ENCODE data around the gene PSD4. TPM values are rescaled to one million over a fixed set of nuclear protein-coding genes. Genes with fewer than 3 reads are reported as not detected.

The PSD4 gene
- total RNA-seq (2021; fragmentation: NEBNext Ultra II Directional; extraction: Animal tissue kit (Norgen Biotek cat#: 25700)) (1.2 and 1.3 TPM in 2 replicates), polyA plus RNA-seq (2011; rRNA removed) (0.53 and 0.93 TPM in 2 replicates), polyA minus RNA-seq (2011; rRNA and poly(A)+ RNA removed) (0.41 and 1.4 TPM in 2 replicates)
- 0.69 TPM for polyA plus RNA-seq (2011; cell fraction: cytosol; rRNA removed)
- polyA plus RNA-seq (2011; cell fraction: nucleus; rRNA removed) = 2.1 TPM
- 0.57 to 1.2 TPM (median 0.92 TPM) in 4 replicates for polyA plus RNA-seq (2012, experiment 1 of 2)
- polyA plus RNA-seq (2012, experiment 2 of 2) = 0.73 TPM
- polyA plus RNA-seq (2013, experiment 1 of 2) = 0.71 TPM
- polyA plus RNA-seq (2013, experiment 2 of 2) = 0.50 TPM
- polyA minus RNA-seq (2011; cell fraction: cytosol; rRNA and poly(A)+ RNA removed) = not detected
- 0.70 TPM for polyA minus RNA-seq (2011; cell fraction: nucleus; rRNA and poly(A)+ RNA removed)
- long read RNA-seq, experiment 1 = 0 reads
- long read RNA-seq, experiment 2 = 0 reads

DNA sequence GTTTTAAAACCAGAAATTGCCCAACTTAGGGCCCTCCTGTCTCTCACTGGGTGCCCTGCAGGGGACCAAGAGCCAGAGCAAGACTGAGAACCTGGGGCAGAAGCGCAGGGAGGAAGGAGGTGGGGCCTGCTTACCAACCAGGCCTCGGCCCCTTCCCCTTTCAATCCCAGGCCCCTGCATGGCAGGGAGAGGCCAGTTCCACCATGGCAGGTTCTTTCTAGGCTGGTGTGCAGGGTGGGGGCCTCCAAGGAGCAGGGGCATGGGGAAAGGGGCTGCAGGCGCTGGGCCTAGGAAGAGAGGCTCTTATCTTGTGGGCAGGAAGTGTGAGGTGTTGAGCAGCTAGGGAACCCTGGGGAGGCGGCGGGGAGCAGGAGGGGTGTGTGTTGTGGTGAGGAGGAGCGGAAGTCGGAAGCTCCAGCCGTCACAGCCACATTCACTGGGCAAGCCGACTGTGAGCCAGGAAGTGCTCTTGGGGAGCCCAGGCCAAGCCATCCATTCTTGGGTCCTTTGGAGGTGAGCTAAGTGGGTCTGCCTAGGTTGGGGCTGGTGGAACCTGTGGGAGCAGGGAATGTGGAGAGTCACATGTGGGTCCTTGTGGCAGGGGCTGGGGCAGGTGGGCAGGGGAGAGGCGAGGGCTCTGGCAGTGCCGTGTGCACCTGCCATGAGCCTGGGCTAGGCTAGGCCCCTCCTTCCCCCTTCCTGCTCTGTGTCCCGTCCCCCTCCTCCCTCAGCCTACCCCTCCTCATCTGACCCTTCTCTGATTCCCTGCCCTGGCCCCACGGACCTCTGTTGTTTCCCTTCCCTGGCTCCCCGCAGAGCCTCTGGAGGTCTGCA lies at the start of gene PSD4:
Gene PSD4 (plus strand): TSS at position 430 of the 834 bp plus-strand sequence. CDS start 8,486 bp downstream, outside the sequence.
- H2BK5ac ChIP-seq (ENCODE audit: low read depth, low read length) = no peak within 1 kb of the TSS
- WGBS, 2 experiments (ENCODE audit: extremely low coverage in 1 of 2, insufficient coverage in 1 of 2, insufficient read length in 1 of 2, insufficient replicate concordance in 2 of 2, low coverage in 1 of 2, low lambda C conversion rate in 2 of 2, missing lambda C conversion rate in 1 of 2) = 79% methylated on average over 8 of the region's 14 CpGs; no CpG with 5 or more reads in 1 of the 2 experiments
- H3K23me2 ChIP-seq (ENCODE audit: low read depth, low read length) = no peaks in the 10 kb centered on the region
- H3K9me3 ChIP-seq (ENCODE audit: insufficient read depth in 2 of 2, low read depth in 1 of 2, low read length in 1 of 2) = no peaks in the 10 kb centered on the region
- H2BK12ac ChIP-seq (ENCODE audit: low read depth, low read length) = peak within 1 kb of the TSS; percentile 17; the same call in 1 of the 2 replicates
- POLR2A ChIA-PET (ENCODE audit: partially characterized antibody) = interaction anchor here (1.6 to 2.0 kb wide), 2 partner anchors 9 kb away, joined by 4 read pairs; no protein-coding TSS in a partner anchor
- FAIRE-seq = no peak
- H3K79me2 ChIP-seq (ENCODE audit: control insufficient read depth in 1 of 2, insufficient read depth in 2 of 2, low read length in 2 of 2) = no peaks in the 10 kb centered on the region
- no peak within 1 kb of the TSS for H3K4ac ChIP-seq (replicated peaks; ENCODE audit: insufficient read length, low read depth, low read length)
- no peak within 1 kb of the TSS for H2AK5ac ChIP-seq (ENCODE audit: low read depth, low read length)
- no peak within 1 kb of the TSS for H4K5ac ChIP-seq (ENCODE audit: insufficient read length, low read depth, low read length)
- H3K18ac ChIP-seq (ENCODE audit: extremely low read depth, low read length) = 0 out of 2 replicates have a peak within 1 kb of the TSS, but pooled peaks have one; percentile 7
- no peak within 1 kb of the TSS for H2BK20ac ChIP-seq (ENCODE audit: low read length)
- CTCF ChIA-PET (ENCODE audit: partially characterized antibody) = interaction anchor here (0.7 to 6.2 kb wide), 16 partner anchors 9 to 115 kb away, joined by 3 to 63 read pairs (median 6); partner anchors contain the start of gene IL36RN
- no peak within 1 kb of the TSS for H3K4me2 ChIP-seq (ENCODE audit: insufficient read depth in 1 of 2, low read depth in 2 of 2, low read length in 2 of 2)
- no peak within 1 kb of the TSS for H2BK15ac ChIP-seq (ENCODE audit: low read length)
- H3K79me1 ChIP-seq (ENCODE audit: low read depth, low read length) = no peaks in the 10 kb centered on the region
- no peak within 1 kb of the TSS for H3K14ac ChIP-seq (ENCODE audit: insufficient read length)
- no peaks in the 10 kb centered on the region for H3K27me3 ChIP-seq (replicated peaks in 1 of 4; ENCODE audit: control insufficient read depth in 3 of 4, extremely low read depth in 1 of 4, insufficient read depth in 3 of 4, low read length in 3 of 4)
- H3K36me3 ChIP-seq (ENCODE audit: control insufficient read depth in 2 of 4, insufficient read depth in 4 of 4, low read length in 3 of 4) = no peaks in the 10 kb centered on the region
- H2BK120ac ChIP-seq (replicated peaks; ENCODE audit: low read depth, low read length) = no peak within 1 kb of the TSS
- H4K91ac ChIP-seq (replicated peaks; ENCODE audit: insufficient read length, low read length) = no peak within 1 kb of the TSS
- no peak within 1 kb of the TSS for H3K4me3 ChIP-seq (ENCODE audit: extremely low read depth in 1 of 4, insufficient read depth in 2 of 4, low read depth in 3 of 4, low read length in 4 of 4)
- no peak within 1 kb of the TSS for H4K8ac ChIP-seq (ENCODE audit: extremely low read depth, insufficient read depth, low read length)
- peaks cover 0 to 3% (median 0%) of the 10 kb centered on the region in 4 experiments; a peak in 3 of 7 replicates for H3K4me1 ChIP-seq (replicated peaks in 1 of 4; ENCODE audit: control insufficient read depth in 3 of 4, insufficient read depth in 4 of 4, low read length in 3 of 4)
- no peak for TF ChIP-seq KDM5A (IDR thresholded peaks at IDR 0.05; ENCODE audit: low read length)
- no peak for TF ChIP-seq CHD2 (IDR thresholded peaks at IDR 0.05; ENCODE audit: low read length)
- TF ChIP-seq BACH1 (IDR thresholded peaks at IDR 0.05; ENCODE audit: low read length) = no peak
- TF ChIP-seq SIN3A (conservative IDR thresholded peaks at IDR 0.05 in 1 of 2, IDR thresholded peaks at IDR 0.05 in 1 of 2; ENCODE audit: low read depth in 1 of 2, low read length in 2 of 2) = no peak
- no peak for TF ChIP-seq YY1 (IDR thresholded peaks at IDR 0.05; ENCODE audit: low read depth, low read length)
- H3K9ac ChIP-seq (replicated peaks in 1 of 4; ENCODE audit: extremely low read depth in 1 of 4, low read depth in 3 of 4, low read length in 3 of 4) = no peak within 1 kb of the TSS
- H3K56ac ChIP-seq (replicated peaks; ENCODE audit: insufficient read length, low read depth, low read length) = no peak within 1 kb of the TSS
- DNase-seq (ENCODE audit: low read depth in 1 of 2, low spot score in 2 of 2) = no peak
- no peak within 1 kb of the TSS for H3K27ac ChIP-seq (ENCODE audit: low read depth, low read length)
- H2AFZ ChIP-seq (ENCODE audit: low read length) = no peak within 1 kb of the TSS
- H4K20me1 ChIP-seq (replicated peaks in 1 of 2; ENCODE audit: control insufficient read depth in 1 of 2, insufficient read depth in 2 of 2, low read length in 2 of 2) = no peaks in the 10 kb centered on the region
- no peak within 1 kb of the TSS for H3K23ac ChIP-seq (ENCODE audit: insufficient read length)
